ENCODE measurements around the gene SLC4A7. TPM values are rescaled to one million over a fixed set of nuclear protein-coding genes. Genes with fewer than 3 reads are reported as not detected.
"Not testable (repeated sequence)": the region's sequence is repeated elsewhere in the genome, so short reads cannot be mapped to it uniquely, and the experiment has no call there.

SLC4A7 gene
- total and polyA plus RNA-seq, 5 experiments from 2014 or later, result 7.6 to 44.3 (median 13.1) TPM

- DNase-seq (no peak), ATAC-seq (no peak)
- Mint-ChIP-seq H3K4me3 (no peak overlapping the region), H3K27ac (no peak overlapping the region), H3K27me3 (no peaks in the 10 kb centered on the region), H3K36me3 (peaks cover 0 to 32% (median 8%) of the 10 kb centered on the region in 3 donors), H3K4me1 (peaks cover 10 to 52% (median 30%) of the 10 kb centered on the region in 4 donors), H3K9me3 (no peaks in the 10 kb centered on the region)
- POLR2A ChIA-PET, result no interaction called here
Measured at GRCh38 chr3:27451842-27452241, 32.3 kb downstream of the SLC4A7 start.

DNA sequence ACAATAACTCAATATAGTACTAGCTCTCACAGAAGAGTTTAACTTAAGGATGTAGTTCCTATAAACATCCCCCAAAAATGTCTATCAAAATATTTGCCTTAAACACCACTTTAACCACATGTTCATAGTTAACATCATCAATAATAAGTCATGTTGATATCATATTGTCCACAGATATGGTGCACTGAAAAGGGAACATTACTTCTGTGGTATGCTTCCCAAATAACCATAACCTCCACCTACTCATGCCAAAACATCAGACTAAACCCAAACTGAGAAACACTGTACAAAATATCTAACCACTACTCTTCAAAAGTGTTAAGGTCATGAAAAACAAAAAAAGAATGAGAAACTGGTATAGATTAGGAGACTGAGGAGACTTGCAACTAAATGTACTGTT is 32.9 kb downstream of the SLC4A7 start:
- DNase-seq (no peak), ATAC-seq (no peak)
- no peaks in the 10 kb centered on the region for H3K27me3 Mint-ChIP-seq
- no peak overlapping the region for H3K27ac Mint-ChIP-seq
- H3K9me3 Mint-ChIP-seq, result no peaks in the 10 kb centered on the region
- POLR2A ChIA-PET, result no interaction called here
- H3K4me3 Mint-ChIP-seq, result no peak overlapping the region
- H3K4me1 Mint-ChIP-seq, result peaks cover 10 to 46% (median 25%) of the 10 kb centered on the region in 4 donors
- H3K36me3 Mint-ChIP-seq, result peaks cover 0 to 31% (median 8%) of the 10 kb centered on the region in 3 donors

DNA sequence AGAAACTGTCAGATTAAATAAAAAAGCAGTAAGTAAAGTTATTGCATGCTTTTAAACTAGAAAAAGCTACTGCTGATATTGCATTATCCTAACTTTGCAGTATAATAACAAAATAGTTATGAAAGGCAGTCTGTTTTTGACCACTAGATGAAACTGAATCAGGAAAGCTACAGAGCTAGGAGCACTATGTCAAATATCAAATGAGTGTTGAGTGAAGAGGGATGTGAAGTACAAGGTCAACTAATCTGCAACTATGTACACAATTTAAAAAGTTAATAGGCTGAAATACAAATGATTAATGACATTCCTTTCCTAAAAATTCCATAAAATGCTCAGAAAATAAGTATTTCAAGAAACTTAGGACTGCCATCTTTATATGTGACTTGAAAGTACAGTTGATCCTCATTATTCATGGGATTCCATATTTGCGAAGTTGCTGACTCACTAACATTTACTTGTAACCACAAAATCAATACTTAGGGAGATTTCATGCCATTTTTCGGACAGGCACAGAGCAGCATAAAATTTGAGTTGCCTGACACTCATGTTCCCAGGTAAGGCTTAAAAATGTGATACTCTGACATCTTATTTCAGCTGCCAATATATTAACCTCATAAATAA is 34.5 kb downstream of the SLC4A7 start:
- Mint-ChIP-seq H3K4me3 (no peak overlapping the region), H3K27ac (no peak overlapping the region), H3K9me3 (no peaks in the 10 kb centered on the region), H3K4me1 (peaks cover 11 to 31% (median 19%) of the 10 kb centered on the region in 4 donors), H3K36me3 (peaks cover 4 to 39% (median 11%) of the 10 kb centered on the region in 3 donors), H3K27me3 (no peaks in the 10 kb centered on the region)
- POLR2A ChIA-PET, result interaction anchor here (1.0 kb wide), 1 partner anchor 35 kb away, joined by 3 read pairs; the partner anchor contains the start of gene SLC4A7
- no peak for ATAC-seq
- DNase-seq, result no peak

GRCh38 chr3:27442995-27443394 is 41.2 kb downstream of the SLC4A7 start:
- not testable (repeated sequence) for H3K4me3 Mint-ChIP-seq
- POLR2A ChIA-PET, result interaction anchor here (0.7 kb wide), 1 partner anchor 235 kb away, joined by 7 read pairs; no protein-coding TSS in a partner anchor

GRCh38 chr3:27438352-27438751 is 45.8 kb downstream of the SLC4A7 start:
- DNase-seq, ATAC-seq, POLR2A ChIA-PET, H3K4me1 Mint-ChIP-seq, H3K4me3 Mint-ChIP-seq, H3K27ac Mint-ChIP-seq, H3K27me3 Mint-ChIP-seq: not testable (repeated sequence)
- Mint-ChIP-seq H3K36me3 (peaks cover 23 to 82% (median 59%) of the 10 kb centered on the region in 3 donors), H3K9me3 (peaks cover 2 to 25% (median 17%) of the 10 kb centered on the region in 9 donors)

More at GRCh38 chr3:27442995-27443394, 41.2 kb downstream of the SLC4A7 start:
- Mint-ChIP-seq H3K9me3 (peaks cover 2 to 25% (median 17%) of the 10 kb centered on the region in 9 donors), H3K36me3 (peaks cover 24 to 75% (median 60%) of the 10 kb centered on the region in 3 donors)
- not testable (repeated sequence) for DNase-seq, ATAC-seq, H3K4me1 Mint-ChIP-seq, H3K27me3 Mint-ChIP-seq, H3K27ac Mint-ChIP-seq

DNA sequence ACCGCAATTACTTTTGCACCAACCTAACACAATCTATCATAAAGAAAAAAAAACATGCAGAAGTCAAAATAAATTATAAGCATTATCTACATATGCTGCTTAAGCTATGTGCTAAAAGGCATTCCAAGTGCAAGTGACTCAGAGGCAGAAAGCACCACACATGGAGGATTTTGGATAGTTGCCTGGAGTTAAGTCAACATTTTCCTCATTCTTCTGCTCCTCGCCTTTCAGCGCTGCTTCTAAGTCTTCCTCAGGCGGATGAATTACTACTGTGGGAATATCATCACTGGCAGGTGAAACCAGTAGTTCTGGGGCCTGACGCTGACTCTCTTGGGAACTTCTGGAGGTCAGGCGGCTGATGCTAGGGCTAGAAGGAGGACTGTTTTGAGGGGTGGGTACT is 53.1 kb downstream of the SLC4A7 start:
- Mint-ChIP-seq H3K9me3 (no peaks in the 10 kb centered on the region), H3K4me3 (no peak overlapping the region), H3K36me3 (peaks cover 17 to 69% (median 38%) of the 10 kb centered on the region in 3 donors), H3K4me1 (peaks cover 0 to 3% (median 0%) of the 10 kb centered on the region in 4 donors), H3K27me3 (no peaks in the 10 kb centered on the region), H3K27ac (no peak overlapping the region)
- DNase-seq (no peak), ATAC-seq (no peak)
- POLR2A ChIA-PET, result interaction anchor here (0.6 kb wide), 1 partner anchor 34 kb away, joined by 3 read pairs; no protein-coding TSS in a partner anchor

DNA sequence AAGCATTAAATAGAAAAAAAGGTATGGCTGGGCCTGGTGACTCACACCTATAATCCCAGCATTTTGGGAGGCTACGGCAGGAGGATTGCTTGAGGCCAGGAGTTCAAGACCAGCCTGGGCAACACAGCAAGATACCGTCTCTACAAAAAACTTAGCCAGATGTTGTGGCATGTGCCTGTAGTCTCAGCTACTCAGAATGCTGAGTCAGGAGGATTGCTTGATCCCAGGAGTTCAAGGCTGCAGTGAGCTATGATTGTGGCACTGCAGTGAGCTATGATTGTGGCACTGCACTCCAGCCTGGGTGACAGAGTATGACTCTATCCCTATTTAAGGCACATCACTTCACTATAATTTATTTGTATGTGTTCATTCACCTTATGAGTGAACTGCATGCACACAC is 54.3 kb downstream of the SLC4A7 start:
- peaks cover 12 to 57% (median 30%) of the 10 kb centered on the region in 3 donors for H3K36me3 Mint-ChIP-seq

GRCh38 chr3:27428446-27428845 is 55.7 kb downstream of the SLC4A7 start:
- POLR2A ChIA-PET, result no interaction called here
- H3K27me3 Mint-ChIP-seq, result no peaks in the 10 kb centered on the region
- no peak overlapping the region for H3K27ac Mint-ChIP-seq
- no peak for ATAC-seq
- peaks cover 12 to 52% (median 26%) of the 10 kb centered on the region in 3 donors for H3K36me3 Mint-ChIP-seq
- no peak for DNase-seq
- no peaks in the 10 kb centered on the region for H3K9me3 Mint-ChIP-seq
- H3K4me3 Mint-ChIP-seq, result no peak overlapping the region
- peaks cover 0 to 3% (median 0%) of the 10 kb centered on the region in 4 donors for H3K4me1 Mint-ChIP-seq

More for the DNA sequence above, 54.3 kb downstream of the SLC4A7 start:
- H3K9me3 Mint-ChIP-seq, result no peaks in the 10 kb centered on the region
- no peak overlapping the region for H3K27ac Mint-ChIP-seq
- no peak overlapping the region for H3K4me3 Mint-ChIP-seq
- POLR2A ChIA-PET, result no interaction called here
- DNase-seq (no peak), ATAC-seq (no peak)
- H3K27me3 Mint-ChIP-seq, result no peaks in the 10 kb centered on the region
- H3K4me1 Mint-ChIP-seq, result peaks cover 0 to 3% (median 0%) of the 10 kb centered on the region in 4 donors

GRCh38 chr3:27426926-27427325 is 57.3 kb downstream of the SLC4A7 start:
- ATAC-seq, result no peak
- DNase-seq, result no peak
- Mint-ChIP-seq H3K9me3 (no peaks in the 10 kb centered on the region), H3K4me1 (peaks cover 0 to 3% (median 0%) of the 10 kb centered on the region in 4 donors), H3K27me3 (no peaks in the 10 kb centered on the region), H3K4me3 (no peak overlapping the region), H3K36me3 (peaks cover 7 to 47% (median 23%) of the 10 kb centered on the region in 3 donors), H3K27ac (no peak overlapping the region)
- POLR2A ChIA-PET, result no interaction called here

DNA sequence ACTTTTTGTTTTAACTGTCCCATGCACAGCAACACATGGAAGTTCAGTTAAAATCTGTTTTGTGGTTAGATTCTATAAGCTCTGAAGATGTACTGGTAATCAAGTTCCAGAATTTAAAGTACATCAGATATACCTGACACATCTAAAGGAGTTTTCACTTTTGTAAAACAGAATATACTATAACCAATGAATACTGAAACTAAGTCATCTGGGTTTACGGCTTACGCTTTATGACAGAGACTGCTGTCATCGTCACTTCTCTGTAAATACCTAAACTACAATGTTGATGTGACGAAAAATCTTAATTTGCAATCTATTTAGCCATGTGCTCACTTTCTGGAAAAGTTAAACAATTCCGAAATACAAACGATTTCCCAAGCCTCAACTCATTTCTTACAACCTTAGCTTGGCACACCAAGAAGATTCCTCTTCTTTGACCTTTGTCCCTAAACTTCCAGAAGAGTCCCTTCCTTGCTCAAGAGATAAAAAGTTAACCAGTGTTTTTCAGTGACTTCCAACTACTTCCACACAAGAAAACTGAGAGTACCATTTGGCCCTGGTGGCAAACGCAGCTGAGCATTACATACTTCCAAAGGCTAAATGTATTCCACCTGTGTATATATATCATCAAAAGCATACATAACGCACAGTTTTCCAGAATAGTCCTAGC is 58.2 kb downstream of the SLC4A7 start:
- Mint-ChIP-seq H3K36me3 (peaks cover 0 to 42% (median 21%) of the 10 kb centered on the region in 3 donors), H3K9me3 (no peaks in the 10 kb centered on the region), H3K27ac (no peak overlapping the region), H3K4me1 (peaks cover 0 to 3% (median 0%) of the 10 kb centered on the region in 4 donors), H3K4me3 (no peak overlapping the region), H3K27me3 (no peaks in the 10 kb centered on the region)
- POLR2A ChIA-PET, result no interaction called here
- DNase-seq (no peak), ATAC-seq (no peak)

GRCh38 chr3:27424812-27425521 is 59.2 kb downstream of the SLC4A7 start:
- POLR2A ChIA-PET, result interaction anchor here (0.7 kb wide), 1 partner anchor 140 kb away, joined by 5 read pairs; no protein-coding TSS in a partner anchor
- peaks cover 0 to 43% (median 27%) of the 10 kb centered on the region in 3 donors for H3K36me3 Mint-ChIP-seq
- not testable (repeated sequence) for H3K27me3 Mint-ChIP-seq, H3K4me1 Mint-ChIP-seq, ATAC-seq, DNase-seq, H3K4me3 Mint-ChIP-seq, H3K9me3 Mint-ChIP-seq, H3K27ac Mint-ChIP-seq

GRCh38 chr3:27423463-27423862 is 60.7 kb downstream of the SLC4A7 start:
- no peak for ATAC-seq
- H3K27ac Mint-ChIP-seq, result no peak overlapping the region
- no peak for DNase-seq
- POLR2A ChIA-PET, result no interaction called here
- H3K36me3 Mint-ChIP-seq, result peaks cover 0 to 44% (median 22%) of the 10 kb centered on the region in 3 donors
- H3K4me3 Mint-ChIP-seq, result no peak overlapping the region
- no peaks in the 10 kb centered on the region for H3K9me3 Mint-ChIP-seq
- no peaks in the 10 kb centered on the region for H3K27me3 Mint-ChIP-seq
- peaks cover 0 to 5% (median 0%) of the 10 kb centered on the region in 4 donors for H3K4me1 Mint-ChIP-seq

- H3K27ac Mint-ChIP-seq, result no peak overlapping the region
- POLR2A ChIA-PET, result no interaction called here
- no peaks in the 10 kb centered on the region for H3K9me3 Mint-ChIP-seq
- no peaks in the 10 kb centered on the region for H3K27me3 Mint-ChIP-seq
- ATAC-seq (no peak), DNase-seq (no peak)
- H3K36me3 Mint-ChIP-seq, result peaks cover 5 to 48% (median 25%) of the 10 kb centered on the region in 3 donors
- H3K4me1 Mint-ChIP-seq, result peaks cover 0 to 4% (median 0%) of the 10 kb centered on the region in 4 donors
- no peak overlapping the region for H3K4me3 Mint-ChIP-seq
Measured at GRCh38 chr3:27422617-27423016, 61.6 kb downstream of the SLC4A7 start.
